ENCODE data around the gene NFAM1. TPM values are rescaled to one million over a fixed set of nuclear protein-coding genes. Genes with fewer than 3 reads are reported as not detected.
A peak's percentile ranks its signal among the peaks of the same experiment; 100 is the strongest.

NFAM1 gene
- polyA plus RNA-seq, 1 of the 3 experiments (the other 2 are of a cell fraction) = 0.02 TPM

DNA sequence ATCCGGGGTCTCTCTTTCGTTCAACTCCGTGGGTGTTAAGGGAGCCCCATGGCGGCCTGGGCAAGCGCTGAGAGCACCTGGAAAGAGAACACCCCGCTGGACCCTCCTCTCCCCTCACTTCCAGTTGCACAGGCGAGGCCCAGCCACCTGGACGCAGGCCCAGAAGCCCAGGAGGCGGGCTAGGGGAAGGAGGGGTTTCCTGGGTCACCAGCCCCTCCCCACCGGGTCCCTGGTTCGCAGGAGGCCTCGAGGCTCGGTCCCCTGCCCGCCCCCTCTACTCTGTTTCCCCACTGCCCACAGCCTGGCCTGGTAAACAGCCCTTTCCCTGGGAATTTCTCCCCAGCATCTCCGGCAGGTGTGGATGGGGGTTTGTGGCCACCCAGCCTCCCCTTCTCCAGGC lies 8.5 kb upstream of the NFAM1 start:
- Histone ChIP-seq H3K27ac (ENCODE audit: low read depth in 2 of 2, low read length in 1 of 2) (no peak overlapping the region), H3K36me3 (replicated peaks in 1 of 2; ENCODE audit: control insufficient read depth in 1 of 2, insufficient read depth in 2 of 2, low read length in 1 of 2) (no peaks in the 10 kb centered on the region), H3K4me2 (no peak overlapping the region), H3K9me2 (no peaks in the 10 kb centered on the region), H3F3A (replicated peaks; ENCODE audit: insufficient read depth) (no peaks in the 10 kb centered on the region), H3K9me3 (no peaks in the 10 kb centered on the region), H2AFZ (ENCODE audit: low read depth) (no peak overlapping the region), H3K27me3 (ENCODE audit: insufficient read depth) (no peaks in the 10 kb centered on the region), H3K9ac (no peak overlapping the region), H4K20me1 (ENCODE audit: insufficient read depth) (no peaks in the 10 kb centered on the region), H3K4me3 (ENCODE audit: low read depth in 2 of 2, low read length in 1 of 2) (no peak overlapping the region), H3K4me1 (ENCODE audit: control insufficient read depth in 1 of 2, insufficient read depth in 2 of 2, low read depth in 1 of 2, low read length in 1 of 2) (peaks cover 9 to 18% of the 10 kb centered on the region in 2 experiments; a peak in 2 of 4 replicates), H3K79me2 (ENCODE audit: insufficient read depth) (no peaks in the 10 kb centered on the region)
- ChIA-PET POLR2A (no interaction called here), CTCF (interaction anchor here (1.9 kb wide), 1 partner anchor 163 kb away, joined by 6 read pairs; no protein-coding TSS in a partner anchor)
- 88% methylated on average over 3 of the region's 15 CpGs for WGBS (ENCODE audit: low lambda C conversion rate)
- TF ChIP-seq MXI1 (IDR thresholded peaks at IDR 0.05; ENCODE audit: low read depth, low read length) (no peak), RFX5 (IDR thresholded peaks at IDR 0.05; ENCODE audit: low read length) (no peak), POLR2AphosphoS5 (IDR thresholded peaks at IDR 0.05; ENCODE audit: low read depth, low read length) (no peak), TEAD4 (IDR thresholded peaks at IDR 0.05; ENCODE audit: borderline replicate concordance, insufficient read depth) (no peak), JUND (IDR thresholded peaks at IDR 0.05) (no peak), TAF1 (IDR thresholded peaks at IDR 0.05; ENCODE audit: borderline replicate concordance, low read depth, low read length) (no peak)
- DNase-seq = no peak

DNA sequence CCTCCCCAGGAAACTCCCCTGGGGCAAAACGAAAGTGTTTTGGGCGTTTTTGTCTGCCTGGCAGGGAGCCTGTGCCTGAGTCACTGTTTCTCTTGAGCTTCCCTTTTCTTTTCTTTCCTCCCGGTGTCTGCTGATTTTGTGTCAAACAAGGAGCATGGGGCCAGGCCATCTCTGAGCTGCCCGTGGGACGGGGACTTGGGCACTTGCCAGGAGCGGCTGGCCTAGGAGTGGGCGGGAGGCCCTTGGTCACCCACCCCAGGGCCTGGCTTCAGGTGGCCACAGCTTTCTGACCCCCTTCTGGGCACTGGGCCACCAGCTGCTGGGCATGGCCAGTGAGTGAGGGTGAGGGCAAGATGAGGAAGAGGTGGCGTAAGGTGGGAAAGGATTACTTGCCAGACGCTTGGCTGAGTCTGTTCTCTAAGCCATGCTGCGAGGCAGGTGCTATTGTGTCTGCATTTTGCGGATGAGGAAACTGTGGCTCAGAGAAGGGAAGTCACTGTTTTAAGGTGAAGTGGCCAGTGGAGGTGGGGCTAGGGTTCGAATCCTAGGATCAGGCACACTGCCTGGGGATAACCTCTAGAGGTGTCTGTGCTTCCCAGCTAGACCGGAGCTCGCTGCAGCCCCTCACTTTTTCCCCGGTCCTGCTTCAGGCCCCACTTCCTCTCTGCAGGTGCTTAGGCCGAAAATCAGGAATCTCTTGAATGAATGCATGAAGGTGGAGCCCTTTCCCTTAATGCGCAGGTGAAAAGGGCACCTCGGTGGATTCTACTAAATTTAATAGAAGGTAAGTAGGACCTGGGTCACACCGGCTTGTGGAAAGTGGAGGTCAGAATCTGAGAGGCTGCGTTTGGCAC lies 7.8 kb upstream of the NFAM1 start:
- Histone ChIP-seq H3K4me1 (ENCODE audit: control insufficient read depth in 1 of 2, insufficient read depth in 2 of 2, low read depth in 1 of 2, low read length in 1 of 2) (peaks cover 8 to 18% of the 10 kb centered on the region in 2 experiments; a peak in 2 of 4 replicates), H3K27ac (ENCODE audit: low read depth in 2 of 2, low read length in 1 of 2) (no peak overlapping the region), H3K4me3 (ENCODE audit: low read depth in 2 of 2, low read length in 1 of 2) (no peak overlapping the region), H3K9ac (no peak overlapping the region), H3K9me3 (no peaks in the 10 kb centered on the region), H3K9me2 (no peaks in the 10 kb centered on the region), H3K27me3 (ENCODE audit: insufficient read depth) (no peaks in the 10 kb centered on the region), H4K20me1 (ENCODE audit: insufficient read depth) (no peaks in the 10 kb centered on the region), H3K79me2 (ENCODE audit: insufficient read depth) (no peaks in the 10 kb centered on the region), H3K4me2 (peak overlapping the region; percentile 47; the same call in 1 of the 2 replicates), H3F3A (replicated peaks; ENCODE audit: insufficient read depth) (no peaks in the 10 kb centered on the region), H3K36me3 (replicated peaks in 1 of 2; ENCODE audit: control insufficient read depth in 1 of 2, insufficient read depth in 2 of 2, low read length in 1 of 2) (no peaks in the 10 kb centered on the region), H2AFZ (ENCODE audit: low read depth) (no peak overlapping the region)
- ChIA-PET CTCF (interaction anchor here (0.9 to 1.9 kb wide), 3 partner anchors 11 to 349 kb away, joined by 4 to 7 read pairs (median 6); no protein-coding TSS in a partner anchor), POLR2A (no interaction called here)
- WGBS (ENCODE audit: low lambda C conversion rate) = 77% methylated on average over 11 of the region's 20 CpGs
- no peak for DNase-seq
- no peak for TF ChIP-seq RFX5 (IDR thresholded peaks at IDR 0.05; ENCODE audit: low read length)
- TF ChIP-seq, protein P1, sequence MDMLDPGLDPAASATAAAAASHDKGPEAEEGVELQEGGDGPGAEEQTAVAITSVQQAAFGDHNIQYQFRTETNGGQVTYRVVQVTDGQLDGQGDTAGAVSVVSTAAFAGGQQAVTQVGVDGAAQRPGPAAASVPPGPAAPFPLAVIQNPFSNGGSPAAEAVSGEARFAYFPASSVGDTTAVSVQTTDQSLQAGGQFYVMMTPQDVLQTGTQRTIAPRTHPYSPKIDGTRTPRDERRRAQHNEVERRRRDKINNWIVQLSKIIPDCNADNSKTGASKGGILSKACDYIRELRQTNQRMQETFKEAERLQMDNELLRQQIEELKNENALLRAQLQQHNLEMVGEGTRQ (IDR thresholded peaks at IDR 0.05; ENCODE audit: borderline replicate concordance, low read depth, low read length) = no peak
- no peak for TF ChIP-seq EP300 (IDR thresholded peaks at IDR 0.05; ENCODE audit: borderline replicate concordance in 1 of 2, low read depth in 1 of 2, low read length in 1 of 2)
- TF ChIP-seq, protein P2, sequence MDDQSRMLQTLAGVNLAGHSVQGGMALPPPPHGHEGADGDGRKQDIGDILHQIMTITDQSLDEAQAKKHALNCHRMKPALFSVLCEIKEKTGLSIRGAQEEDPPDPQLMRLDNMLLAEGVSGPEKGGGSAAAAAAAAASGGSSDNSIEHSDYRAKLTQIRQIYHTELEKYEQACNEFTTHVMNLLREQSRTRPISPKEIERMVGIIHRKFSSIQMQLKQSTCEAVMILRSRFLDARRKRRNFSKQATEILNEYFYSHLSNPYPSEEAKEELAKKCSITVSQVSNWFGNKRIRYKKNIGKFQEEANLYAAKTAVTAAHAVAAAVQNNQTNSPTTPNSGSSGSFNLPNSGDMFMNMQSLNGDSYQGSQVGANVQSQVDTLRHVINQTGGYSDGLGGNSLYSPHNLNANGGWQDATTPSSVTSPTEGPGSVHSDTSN (IDR thresholded peaks at IDR 0.05) = no peak
- no peak for TF ChIP-seq NRF1 (IDR thresholded peaks at IDR 0.05; ENCODE audit: low read depth, low read length)

All from SK-N-SH (cell line).